Mesenchymal stem cell (in vitro differentiated cells and primary cell): ENCODE results near the gene ENAM.

Experiments
- DNase-seq: peaks from one replicate; pipeline ENCODE4 v3.0.0-alpha.2; 2013
- H2AFZ ChIP-seq: one replicate; pipeline ENCODE4 v1.6.1; 2013; ENCODE audit warnings: low read depth, mild to moderate bottlenecking, control low read depth, inconsistent platforms, low read length, moderate library complexity
- H2AK5ac ChIP-seq: 2 replicates; pipeline ENCODE4 v1.6.1; 2013; ENCODE audit warnings: low read length, moderate library complexity, mild to moderate bottlenecking, inconsistent platforms; ENCODE audit not compliant: severe bottlenecking
- H2BK120ac ChIP-seq: one replicate; pipeline ENCODE4 v1.6.1; 2013; ENCODE audit warnings: low read depth, mild to moderate bottlenecking, inconsistent platforms, low read length, moderate library complexity
- H2BK12ac ChIP-seq, 2 experiments: one replicate each; pipeline ENCODE4 v1.6.1; 2013; ENCODE audit warnings: inconsistent platforms in 2 of 2, low read length in 2 of 2, mild to moderate bottlenecking in 2 of 2, moderate library complexity in 2 of 2, control low read depth in 1 of 2
- H2BK15ac ChIP-seq: one replicate; pipeline ENCODE4 v1.6.1; 2013; ENCODE audit warnings: mild to moderate bottlenecking, low read depth, inconsistent platforms; ENCODE audit not compliant: poor library complexity, severe bottlenecking
- H2BK5ac ChIP-seq: 2 replicates; pipeline ENCODE4 v1.6.1; 2013; ENCODE audit warnings: low read depth, mild to moderate bottlenecking, low read length, control low read depth, inconsistent platforms; ENCODE audit not compliant: poor library complexity, severe bottlenecking
- H3K14ac ChIP-seq, 2 experiments: one replicate each; pipeline ENCODE4 v1.6.1; 2013; ENCODE audit warnings: inconsistent platforms in 2 of 2, low read length in 2 of 2, control low read depth in 1 of 2, mild to moderate bottlenecking in 1 of 2, moderate library complexity in 1 of 2
- H3K18ac ChIP-seq, 2 experiments: one replicate each; pipeline ENCODE4 v1.6.1; 2013; ENCODE audit warnings: inconsistent platforms in 2 of 2, low read length in 2 of 2, control low read depth in 1 of 2, low read depth in 1 of 2, mild to moderate bottlenecking in 1 of 2
- H3K23ac ChIP-seq, 2 experiments: one replicate each; pipeline ENCODE4 v1.6.1; 2013; ENCODE audit warnings: inconsistent platforms in 2 of 2, low read length in 2 of 2, mild to moderate bottlenecking in 2 of 2, moderate library complexity in 2 of 2, control low read depth in 1 of 2
- H3K27ac ChIP-seq: 2 replicates; pipeline ENCODE4 v1.5.1; 2013; ENCODE audit warnings: mild to moderate bottlenecking, moderate library complexity, low read length, control low read depth, inconsistent platforms; ENCODE audit not compliant: poor library complexity, severe bottlenecking
- H3K27me3 ChIP-seq, 2 experiments: 2 replicates each; pipeline versions ENCODE4 v1.6.1 to v1.7.0; 2013; ENCODE audit warnings: low read length in 2 of 2, mild to moderate bottlenecking in 2 of 2, moderate library complexity in 2 of 2, control low read depth in 1 of 2, inconsistent platforms in 1 of 2; ENCODE audit not compliant: control insufficient read depth in 1 of 2, insufficient read depth in 1 of 2
- H3K36me3 ChIP-seq, 2 experiments: 2 replicates each; pipeline versions ENCODE4 v1.6.1 to v1.7.0; 2013; ENCODE audit warnings: low read length in 2 of 2, control low read depth in 1 of 2, inconsistent platforms in 1 of 2, low read depth in 1 of 2, mild to moderate bottlenecking in 1 of 2; ENCODE audit not compliant: insufficient read depth in 2 of 2, control insufficient read depth in 1 of 2
- H3K4ac ChIP-seq, 2 experiments: one replicate each; pipeline ENCODE4 v1.6.1; 2013; ENCODE audit warnings: inconsistent platforms in 2 of 2, low read length in 2 of 2, mild to moderate bottlenecking in 2 of 2, moderate library complexity in 2 of 2, control low read depth in 1 of 2, low read depth in 1 of 2
- H3K4me1 ChIP-seq: 2 replicates; pipeline ENCODE4 v1.6.1; 2013; ENCODE audit warnings: low read depth, low read length, control low read depth; ENCODE audit not compliant: control insufficient read depth, insufficient read depth
- H3K4me2 ChIP-seq: 2 replicates; pipeline ENCODE4 v1.6.1; 2013; ENCODE audit warnings: low read length, mild to moderate bottlenecking, inconsistent platforms; ENCODE audit not compliant: poor library complexity, severe bottlenecking
- H3K4me3 ChIP-seq, 2 experiments: 2 replicates each; pipeline versions ENCODE4 v1.5.1 to v1.7.0; 2013; ENCODE audit warnings: low read length in 2 of 2, mild to moderate bottlenecking in 2 of 2, control low read depth in 1 of 2, low read depth in 1 of 2; ENCODE audit not compliant: insufficient read depth in 1 of 2
- H3K79me1 ChIP-seq: replicated peaks from 2 replicates; pipeline ENCODE4 v1.6.1; 2013; ENCODE audit warnings: mild to moderate bottlenecking, control low read depth, low read length, inconsistent platforms; ENCODE audit not compliant: poor library complexity, severe bottlenecking
- H3K9ac ChIP-seq: 2 replicates; pipeline ENCODE4 v1.7.0; 2013; ENCODE audit warnings: mild to moderate bottlenecking, low read length, moderate library complexity
- H3K9me3 ChIP-seq: 2 replicates; pipeline ENCODE4 v1.7.0; 2013; ENCODE audit warnings: mild to moderate bottlenecking, low read length; ENCODE audit not compliant: control insufficient read depth
- H4K8ac ChIP-seq: one replicate; pipeline ENCODE4 v1.6.1; 2013; ENCODE audit warnings: inconsistent platforms, mild to moderate bottlenecking, low read length, moderate library complexity
- H4K91ac ChIP-seq: one replicate; pipeline ENCODE4 v1.6.1; 2013; ENCODE audit warnings: mild to moderate bottlenecking, low read length, inconsistent platforms
- WGBS: methylation state at CpG from one replicate; pipeline ENCODE4 v1.1.7; 2013; ENCODE audit warnings: mixed read lengths; 5-methylcytosine and 5-hydroxymethylcytosine counted together

Gene ENAM

GRCh38 chr4:70619288-70619687 lies 9.3 kb upstream of the ENAM start:
- no peak overlapping the region for H2BK5ac ChIP-seq
- no peak overlapping the region for H2BK15ac ChIP-seq
- no peak for DNase-seq
- no peak overlapping the region for H3K23ac ChIP-seq
- no peaks in the 10 kb centered on the region for H3K9me3 ChIP-seq
- H3K4me1 ChIP-seq = no peaks in the 10 kb centered on the region
- no peak overlapping the region for H3K4me3 ChIP-seq
- 97% methylated on average over 4 of the region's 4 CpGs for WGBS
- H3K27ac ChIP-seq = no peak overlapping the region
- H3K36me3 ChIP-seq = no peaks in the 10 kb centered on the region
- H3K4me2 ChIP-seq = no peak overlapping the region
- no peak overlapping the region for H3K9ac ChIP-seq
- H3K27me3 ChIP-seq = no peaks in the 10 kb centered on the region
- H2BK12ac ChIP-seq = no peak overlapping the region
- no peak overlapping the region for H4K91ac ChIP-seq
- no peak overlapping the region for H2AFZ ChIP-seq
- no peak overlapping the region for H3K4ac ChIP-seq
- no peak overlapping the region for H3K14ac ChIP-seq
- H3K18ac ChIP-seq = no peak overlapping the region
- H2BK120ac ChIP-seq = no peak overlapping the region
- no peak overlapping the region for H4K8ac ChIP-seq
- no peaks in the 10 kb centered on the region for H3K79me1 ChIP-seq
- H2AK5ac ChIP-seq = no peak overlapping the region

- Histone ChIP-seq H3K9me3 (no peaks in the 10 kb centered on the region), H3K18ac (no peak overlapping the region)
- 100% methylated on average over 1 of the region's 2 CpGs for WGBS
Measured at GRCh38 chr4:70619778-70620177, 8.8 kb upstream of the ENAM start.

GRCh38 chr4:70623323-70623722 lies 5.2 kb upstream of the ENAM start:
- Histone ChIP-seq H3K27me3 (no peaks in the 10 kb centered on the region), H3K4me1 (no peaks in the 10 kb centered on the region), H2BK120ac (no peak overlapping the region), H3K4me2 (no peak overlapping the region), H4K8ac (no peak overlapping the region), H2BK12ac (no peak overlapping the region), H3K4me3 (no peak overlapping the region), H4K91ac (no peak overlapping the region), H2BK5ac (no peak overlapping the region), H3K9ac (no peak overlapping the region), H3K23ac (no peak overlapping the region), H2AFZ (no peak overlapping the region), H2AK5ac (no peak overlapping the region), H3K79me1 (no peaks in the 10 kb centered on the region), H3K4ac (no peak overlapping the region), H3K27ac (no peak overlapping the region), H3K14ac (no peak overlapping the region), H3K9me3 (no peaks in the 10 kb centered on the region), H3K36me3 (no peaks in the 10 kb centered on the region), H2BK15ac (no peak overlapping the region), H3K18ac (no peak overlapping the region)
- no peak for DNase-seq
- WGBS = 100% methylated on average over 2 of the region's 3 CpGs

More at GRCh38 chr4:70619778-70620177, 8.8 kb upstream of the ENAM start:
- Histone ChIP-seq H2BK12ac (no peak overlapping the region), H3K36me3 (no peaks in the 10 kb centered on the region), H2BK5ac (no peak overlapping the region), H4K91ac (no peak overlapping the region), H4K8ac (no peak overlapping the region), H3K9ac (no peak overlapping the region), H3K4me2 (no peak overlapping the region), H3K27me3 (no peaks in the 10 kb centered on the region), H2AFZ (no peak overlapping the region), H3K79me1 (no peaks in the 10 kb centered on the region), H3K14ac (no peak overlapping the region), H2AK5ac (no peak overlapping the region), H2BK120ac (no peak overlapping the region), H3K4ac (no peak overlapping the region), H3K4me1 (no peaks in the 10 kb centered on the region), H2BK15ac (no peak overlapping the region), H3K27ac (no peak overlapping the region), H3K4me3 (no peak overlapping the region), H3K23ac (no peak overlapping the region)
- DNase-seq = no peak

- no peak overlapping the region for H3K4ac ChIP-seq
- no peak overlapping the region for H2BK5ac ChIP-seq
- H3K27ac ChIP-seq = no peak overlapping the region
- no CpG with 5 or more reads among the region's 1 CpG for WGBS
- DNase-seq = no peak
- H2BK120ac ChIP-seq = no peak overlapping the region
- H3K4me1 ChIP-seq = no peaks in the 10 kb centered on the region
- H3K9ac ChIP-seq = no peak overlapping the region
- no peak overlapping the region for H3K18ac ChIP-seq
- H3K9me3 ChIP-seq = no peaks in the 10 kb centered on the region
- H2BK12ac ChIP-seq = no peak overlapping the region
- no peaks in the 10 kb centered on the region for H3K36me3 ChIP-seq
- no peaks in the 10 kb centered on the region for H3K79me1 ChIP-seq
- H2AK5ac ChIP-seq = no peak overlapping the region
- no peaks in the 10 kb centered on the region for H3K27me3 ChIP-seq
- no peak overlapping the region for H3K4me3 ChIP-seq
- H3K14ac ChIP-seq = no peak overlapping the region
- no peak overlapping the region for H2BK15ac ChIP-seq
- H4K8ac ChIP-seq = no peak overlapping the region
- no peak overlapping the region for H3K4me2 ChIP-seq
- no peak overlapping the region for H2AFZ ChIP-seq
- no peak overlapping the region for H4K91ac ChIP-seq
- no peak overlapping the region for H3K23ac ChIP-seq
Measured at GRCh38 chr4:70624226-70624793, 4.2 kb upstream of the ENAM start.
